ENCODE measurements around the gene SLC12A3. TPM values are rescaled to one million over a fixed set of nuclear protein-coding genes. Genes with fewer than 3 reads are reported as not detected.

Gene SLC12A3
- polyA plus RNA-seq, 2 of the 4 experiments (the other 2 are of a cell fraction): 0.08 to 0.09 TPM

DNA sequence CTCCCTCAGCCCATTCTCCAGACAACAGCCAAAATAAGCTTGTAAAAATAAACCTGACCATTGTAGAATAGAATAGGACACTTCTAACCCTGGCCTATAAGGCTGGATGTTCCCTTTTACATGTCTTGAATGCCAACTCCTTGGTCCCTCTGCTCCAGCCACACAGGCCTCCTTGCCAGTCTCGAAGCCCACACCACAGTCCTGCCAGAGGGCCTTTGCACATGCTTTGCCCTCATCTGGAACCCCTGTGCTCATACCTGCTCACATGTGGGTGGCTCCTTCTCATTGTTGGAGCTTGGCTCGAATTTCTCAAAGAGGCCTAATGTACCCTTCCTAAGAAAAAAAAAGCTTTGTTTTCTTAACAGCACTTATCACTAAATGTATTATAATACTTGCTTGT, 5.4 kb upstream of the SLC12A3 start:
- POLR2A ChIA-PET: no interaction called here
- Histone ChIP-seq H3K27ac (peak overlapping the region in 1 of 2 experiments; percentile 35; a peak in 1 of 6 replicates), H3K4me1 (peaks cover 27% of the 10 kb centered on the region), H3K4me3 (no peak overlapping the region), H3K9me3 (no peaks in the 10 kb centered on the region), H3K4me2 (no peak overlapping the region)
- 51% methylated on average over 2 of the region's 2 CpGs for WGBS (ENCODE audit: missing lambda C conversion rate)
- TF ChIP-seq GATA3 (IDR thresholded peaks at IDR 0.05; ENCODE audit: borderline replicate concordance): no peak
- TF ChIP-seq EHF (CRISPR knock-in tag; IDR thresholded peaks at IDR 0.05): no peak
- no peak for TF ChIP-seq NPAS2 (CRISPR knock-in tag; IDR thresholded peaks at IDR 0.05; ENCODE audit: borderline replicate concordance)
- TF ChIP-seq, protein P1, sequence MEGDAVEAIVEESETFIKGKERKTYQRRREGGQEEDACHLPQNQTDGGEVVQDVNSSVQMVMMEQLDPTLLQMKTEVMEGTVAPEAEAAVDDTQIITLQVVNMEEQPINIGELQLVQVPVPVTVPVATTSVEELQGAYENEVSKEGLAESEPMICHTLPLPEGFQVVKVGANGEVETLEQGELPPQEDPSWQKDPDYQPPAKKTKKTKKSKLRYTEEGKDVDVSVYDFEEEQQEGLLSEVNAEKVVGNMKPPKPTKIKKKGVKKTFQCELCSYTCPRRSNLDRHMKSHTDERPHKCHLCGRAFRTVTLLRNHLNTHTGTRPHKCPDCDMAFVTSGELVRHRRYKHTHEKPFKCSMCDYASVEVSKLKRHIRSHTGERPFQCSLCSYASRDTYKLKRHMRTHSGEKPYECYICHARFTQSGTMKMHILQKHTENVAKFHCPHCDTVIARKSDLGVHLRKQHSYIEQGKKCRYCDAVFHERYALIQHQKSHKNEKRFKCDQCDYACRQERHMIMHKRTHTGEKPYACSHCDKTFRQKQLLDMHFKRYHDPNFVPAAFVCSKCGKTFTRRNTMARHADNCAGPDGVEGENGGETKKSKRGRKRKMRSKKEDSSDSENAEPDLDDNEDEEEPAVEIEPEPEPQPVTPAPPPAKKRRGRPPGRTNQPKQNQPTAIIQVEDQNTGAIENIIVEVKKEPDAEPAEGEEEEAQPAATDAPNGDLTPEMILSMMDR (IDR thresholded peaks at IDR 0.05): no peak
- TF ChIP-seq HOXA7 (CRISPR knock-in tag; IDR thresholded peaks at IDR 0.05): no peak
- TF ChIP-seq, protein P2, sequence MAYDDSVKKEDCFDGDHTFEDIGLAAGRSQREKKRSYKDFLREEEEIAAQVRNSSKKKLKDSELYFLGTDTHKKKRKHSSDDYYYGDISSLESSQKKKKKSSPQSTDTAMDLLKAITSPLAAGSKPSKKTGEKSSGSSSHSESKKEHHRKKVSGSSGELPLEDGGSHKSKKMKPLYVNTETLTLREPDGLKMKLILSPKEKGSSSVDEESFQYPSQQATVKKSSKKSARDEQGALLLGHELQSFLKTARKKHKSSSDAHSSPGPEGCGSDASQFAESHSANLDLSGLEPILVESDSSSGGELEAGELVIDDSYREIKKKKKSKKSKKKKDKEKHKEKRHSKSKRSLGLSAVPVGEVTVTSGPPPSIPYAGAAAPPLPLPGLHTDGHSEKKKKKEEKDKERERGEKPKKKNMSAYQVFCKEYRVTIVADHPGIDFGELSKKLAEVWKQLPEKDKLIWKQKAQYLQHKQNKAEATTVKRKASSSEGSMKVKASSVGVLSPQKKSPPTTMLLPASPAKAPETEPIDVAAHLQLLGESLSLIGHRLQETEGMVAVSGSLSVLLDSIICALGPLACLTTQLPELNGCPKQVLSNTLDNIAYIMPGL (CRISPR knock-in tag; IDR thresholded peaks at IDR 0.05; ENCODE audit: borderline replicate concordance): no peak
- TF ChIP-seq JUN (IDR thresholded peaks at IDR 0.05): no peak
- TF ChIP-seq, protein P3, sequence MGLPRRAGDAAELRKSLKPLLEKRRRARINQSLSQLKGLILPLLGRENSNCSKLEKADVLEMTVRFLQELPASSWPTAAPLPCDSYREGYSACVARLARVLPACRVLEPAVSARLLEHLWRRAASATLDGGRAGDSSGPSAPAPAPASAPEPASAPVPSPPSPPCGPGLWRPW (IDR thresholded peaks at IDR 0.05): no peak
- no peak for TF ChIP-seq FOXS1 (CRISPR knock-in tag; IDR thresholded peaks at IDR 0.05)
- no peak for TF ChIP-seq POLR2AphosphoS2 (conservative IDR thresholded peaks at IDR 0.05; ENCODE audit: low read length)
- TF ChIP-seq, protein P4, sequence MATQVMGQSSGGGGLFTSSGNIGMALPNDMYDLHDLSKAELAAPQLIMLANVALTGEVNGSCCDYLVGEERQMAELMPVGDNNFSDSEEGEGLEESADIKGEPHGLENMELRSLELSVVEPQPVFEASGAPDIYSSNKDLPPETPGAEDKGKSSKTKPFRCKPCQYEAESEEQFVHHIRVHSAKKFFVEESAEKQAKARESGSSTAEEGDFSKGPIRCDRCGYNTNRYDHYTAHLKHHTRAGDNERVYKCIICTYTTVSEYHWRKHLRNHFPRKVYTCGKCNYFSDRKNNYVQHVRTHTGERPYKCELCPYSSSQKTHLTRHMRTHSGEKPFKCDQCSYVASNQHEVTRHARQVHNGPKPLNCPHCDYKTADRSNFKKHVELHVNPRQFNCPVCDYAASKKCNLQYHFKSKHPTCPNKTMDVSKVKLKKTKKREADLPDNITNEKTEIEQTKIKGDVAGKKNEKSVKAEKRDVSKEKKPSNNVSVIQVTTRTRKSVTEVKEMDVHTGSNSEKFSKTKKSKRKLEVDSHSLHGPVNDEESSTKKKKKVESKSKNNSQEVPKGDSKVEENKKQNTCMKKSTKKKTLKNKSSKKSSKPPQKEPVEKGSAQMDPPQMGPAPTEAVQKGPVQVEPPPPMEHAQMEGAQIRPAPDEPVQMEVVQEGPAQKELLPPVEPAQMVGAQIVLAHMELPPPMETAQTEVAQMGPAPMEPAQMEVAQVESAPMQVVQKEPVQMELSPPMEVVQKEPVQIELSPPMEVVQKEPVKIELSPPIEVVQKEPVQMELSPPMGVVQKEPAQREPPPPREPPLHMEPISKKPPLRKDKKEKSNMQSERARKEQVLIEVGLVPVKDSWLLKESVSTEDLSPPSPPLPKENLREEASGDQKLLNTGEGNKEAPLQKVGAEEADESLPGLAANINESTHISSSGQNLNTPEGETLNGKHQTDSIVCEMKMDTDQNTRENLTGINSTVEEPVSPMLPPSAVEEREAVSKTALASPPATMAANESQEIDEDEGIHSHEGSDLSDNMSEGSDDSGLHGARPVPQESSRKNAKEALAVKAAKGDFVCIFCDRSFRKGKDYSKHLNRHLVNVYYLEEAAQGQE (IDR thresholded peaks at IDR 0.05): no peak
- no peak for TF ChIP-seq MYC (IDR thresholded peaks at IDR 0.05; ENCODE audit: borderline replicate concordance, low read length)
- CTCF ChIA-PET: interaction anchor here (0.6 to 12.8 kb wide), 5 partner anchors 7 to 527 kb away, joined by 3 to 146 read pairs (median 6); partner anchors contain the start of gene SLC12A3
- no peak for ATAC-seq
- DNase-seq (ENCODE audit: low read depth in 1 of 2, low spot score in 1 of 2): no peak
- FAIRE-seq: no peak

DNA sequence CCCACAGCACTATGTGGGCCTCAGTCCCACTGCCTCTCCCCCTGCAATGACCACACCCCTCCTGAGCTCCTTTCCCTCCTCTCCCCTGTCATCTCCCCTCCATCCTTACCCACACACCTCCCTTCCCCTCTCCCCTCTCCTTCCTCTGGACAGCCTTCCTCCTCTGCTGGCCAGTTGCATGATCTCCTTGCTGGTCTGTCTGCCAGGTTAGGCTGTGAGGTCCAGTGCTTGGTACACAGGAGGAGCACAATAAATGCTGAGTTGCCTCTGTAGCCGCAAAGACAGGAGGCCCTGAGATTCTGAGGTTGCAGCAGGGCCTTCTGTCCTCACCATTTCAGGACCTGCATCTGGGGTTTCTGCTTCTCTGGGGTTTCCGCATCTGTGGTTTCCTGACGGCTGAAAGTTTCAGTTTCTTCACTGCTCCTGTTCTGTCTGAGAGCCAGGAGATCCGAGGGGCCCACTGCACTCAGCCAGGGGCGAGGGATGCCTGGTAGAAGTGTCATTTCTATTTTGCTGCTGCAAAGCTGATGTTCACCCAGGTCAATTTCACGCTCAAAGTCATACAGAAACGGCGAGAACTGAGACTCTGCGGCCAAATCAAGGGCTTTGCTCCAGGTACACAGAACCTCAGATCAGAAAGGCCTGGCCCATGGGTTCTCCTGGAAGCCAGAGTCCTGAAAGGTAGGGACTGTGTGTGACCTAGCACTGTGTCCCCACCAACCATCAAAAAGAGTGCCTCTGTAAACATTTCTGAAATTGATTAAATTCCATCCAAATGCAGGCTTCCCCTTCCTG, 4.6 kb upstream of the SLC12A3 start:
- no peak for DNase-seq (ENCODE audit: low read depth in 1 of 2, low spot score in 1 of 2)
- 84% methylated on average over 9 of the region's 9 CpGs for WGBS (ENCODE audit: missing lambda C conversion rate)
- no peak for ATAC-seq
- Histone ChIP-seq H3K9me3 (no peaks in the 10 kb centered on the region), H3K27ac (peak overlapping the region; percentile 34 to 35; a peak in 4 of 6 replicates), H3K4me3 (no peak overlapping the region), H3K4me2 (0 out of 3 replicates have a peak overlapping the region, but pooled peaks have one; percentile 22), H3K4me1 (peaks cover 27% of the 10 kb centered on the region)
- CTCF ChIA-PET: interaction anchor here (0.6 to 12.8 kb wide), 7 partner anchors 6 to 528 kb away, joined by 3 to 146 read pairs (median 5); partner anchors contain the start of gene SLC12A3
- POLR2A ChIA-PET: no interaction called here
- no peak for FAIRE-seq
- TF ChIP-seq FOXS1 (CRISPR knock-in tag; IDR thresholded peaks at IDR 0.05) (no peak), KDM5A (IDR thresholded peaks at IDR 0.05) (no peak), CEBPB (IDR thresholded peaks at IDR 0.05) (no peak), NFE2L2 (conservative IDR thresholded peaks at IDR 0.05; ENCODE audit: low read length) (no peak), ZFP36 (IDR thresholded peaks at IDR 0.05; ENCODE audit: borderline replicate concordance, partially characterized antibody) (no peak)
- TF ChIP-seq, protein P5, sequence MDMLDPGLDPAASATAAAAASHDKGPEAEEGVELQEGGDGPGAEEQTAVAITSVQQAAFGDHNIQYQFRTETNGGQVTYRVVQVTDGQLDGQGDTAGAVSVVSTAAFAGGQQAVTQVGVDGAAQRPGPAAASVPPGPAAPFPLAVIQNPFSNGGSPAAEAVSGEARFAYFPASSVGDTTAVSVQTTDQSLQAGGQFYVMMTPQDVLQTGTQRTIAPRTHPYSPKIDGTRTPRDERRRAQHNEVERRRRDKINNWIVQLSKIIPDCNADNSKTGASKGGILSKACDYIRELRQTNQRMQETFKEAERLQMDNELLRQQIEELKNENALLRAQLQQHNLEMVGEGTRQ (IDR thresholded peaks at IDR 0.05): no peak

Data from A549 (cell line).